ENCODE data around the gene BDNF. TPM values are rescaled to one million over a fixed set of nuclear protein-coding genes. Genes with fewer than 3 reads are reported as not detected.

Gene BDNF
- total RNA-seq, 1 experiment from 2014 or later: 4.8 TPM

DNA sequence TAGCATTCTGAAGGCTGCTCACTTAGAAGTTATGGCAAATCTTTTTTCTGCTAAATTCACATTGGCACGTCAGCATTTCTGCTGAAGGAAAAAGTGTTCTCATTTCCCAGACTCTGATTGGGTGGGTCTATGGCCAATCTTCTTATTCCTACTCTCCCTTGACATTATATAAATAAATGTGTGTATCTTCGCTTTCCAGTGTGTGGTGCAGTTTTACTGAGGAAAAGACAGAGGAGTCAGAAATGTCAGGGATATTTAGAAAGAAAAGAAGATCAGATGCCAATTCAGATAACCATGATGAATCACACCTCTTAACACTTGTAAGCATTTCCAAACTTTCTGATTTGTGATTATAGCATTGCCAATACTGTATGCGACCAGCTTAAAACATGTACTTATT is 3.2 kb upstream of the BDNF start:
- DNase-seq (ENCODE audit: low spot score) (no peak), ATAC-seq (no peak)
- H3K4me3 Mint-ChIP-seq: no peak overlapping the region
- no peaks in the 10 kb centered on the region for H3K36me3 Mint-ChIP-seq
- POLR2A ChIA-PET: interaction anchor here (2.5 kb wide), 1 partner anchor 16 kb away, joined by 7 read pairs; no protein-coding TSS in a partner anchor
- peaks cover 34% of the 10 kb centered on the region for H3K27me3 Mint-ChIP-seq (ENCODE audit: low read depth)
- peaks cover 34% of the 10 kb centered on the region for H3K4me1 Mint-ChIP-seq
- CTCF ChIA-PET: interaction anchor here (5.6 kb wide), 1 partner anchor 16 kb away, joined by 184 read pairs; no protein-coding TSS in a partner anchor
- H3K9me3 Mint-ChIP-seq: no peaks in the 10 kb centered on the region
- H3K27ac Mint-ChIP-seq: no peak overlapping the region
- TF ChIP-seq ZNF671 (CRISPR knock-in tag; IDR thresholded peaks at IDR 0.05): no peak
- no peak for TF ChIP-seq TP53 (CRISPR knock-in tag; IDR thresholded peaks at IDR 0.05)
- no peak for TF ChIP-seq GABPB1 (CRISPR knock-in tag; IDR thresholded peaks at IDR 0.05)
- no peak for TF ChIP-seq ZNF121 (CRISPR knock-in tag; IDR thresholded peaks at IDR 0.05)
- TF ChIP-seq ZNF423 (CRISPR knock-in tag; IDR thresholded peaks at IDR 0.05): no peak
- TF ChIP-seq, protein P1, sequence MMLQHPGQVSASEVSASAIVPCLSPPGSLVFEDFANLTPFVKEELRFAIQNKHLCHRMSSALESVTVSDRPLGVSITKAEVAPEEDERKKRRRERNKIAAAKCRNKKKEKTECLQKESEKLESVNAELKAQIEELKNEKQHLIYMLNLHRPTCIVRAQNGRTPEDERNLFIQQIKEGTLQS (CRISPR knock-in tag; conservative IDR thresholded peaks at IDR 0.05): no peak
- no peak for TF ChIP-seq GTF2I (CRISPR knock-in tag; conservative IDR thresholded peaks at IDR 0.05)
- TF ChIP-seq SMAD3 (CRISPR knock-in tag; IDR thresholded peaks at IDR 0.05; ENCODE audit: borderline replicate concordance): no peak
- TF ChIP-seq ATF1 (CRISPR knock-in tag; IDR thresholded peaks at IDR 0.05): no peak
- TF ChIP-seq ZNF263 (CRISPR knock-in tag; IDR thresholded peaks at IDR 0.05; ENCODE audit: low read depth): no peak
- no peak for TF ChIP-seq ARID4B (CRISPR knock-in tag; IDR thresholded peaks at IDR 0.05; ENCODE audit: borderline replicate concordance)
- no peak for TF ChIP-seq ZNF416 (CRISPR knock-in tag; IDR thresholded peaks at IDR 0.05)
- TF ChIP-seq, protein P2, sequence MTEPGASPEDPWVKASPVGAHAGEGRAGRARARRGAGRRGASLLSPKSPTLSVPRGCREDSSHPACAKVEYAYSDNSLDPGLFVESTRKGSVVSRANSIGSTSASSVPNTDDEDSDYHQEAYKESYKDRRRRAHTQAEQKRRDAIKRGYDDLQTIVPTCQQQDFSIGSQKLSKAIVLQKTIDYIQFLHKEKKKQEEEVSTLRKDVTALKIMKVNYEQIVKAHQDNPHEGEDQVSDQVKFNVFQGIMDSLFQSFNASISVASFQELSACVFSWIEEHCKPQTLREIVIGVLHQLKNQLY (CRISPR knock-in tag; IDR thresholded peaks at IDR 0.05): no peak
- TF ChIP-seq PRDM15 (CRISPR knock-in tag; IDR thresholded peaks at IDR 0.05): no peak
- TF ChIP-seq, protein P3, sequence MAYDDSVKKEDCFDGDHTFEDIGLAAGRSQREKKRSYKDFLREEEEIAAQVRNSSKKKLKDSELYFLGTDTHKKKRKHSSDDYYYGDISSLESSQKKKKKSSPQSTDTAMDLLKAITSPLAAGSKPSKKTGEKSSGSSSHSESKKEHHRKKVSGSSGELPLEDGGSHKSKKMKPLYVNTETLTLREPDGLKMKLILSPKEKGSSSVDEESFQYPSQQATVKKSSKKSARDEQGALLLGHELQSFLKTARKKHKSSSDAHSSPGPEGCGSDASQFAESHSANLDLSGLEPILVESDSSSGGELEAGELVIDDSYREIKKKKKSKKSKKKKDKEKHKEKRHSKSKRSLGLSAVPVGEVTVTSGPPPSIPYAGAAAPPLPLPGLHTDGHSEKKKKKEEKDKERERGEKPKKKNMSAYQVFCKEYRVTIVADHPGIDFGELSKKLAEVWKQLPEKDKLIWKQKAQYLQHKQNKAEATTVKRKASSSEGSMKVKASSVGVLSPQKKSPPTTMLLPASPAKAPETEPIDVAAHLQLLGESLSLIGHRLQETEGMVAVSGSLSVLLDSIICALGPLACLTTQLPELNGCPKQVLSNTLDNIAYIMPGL (CRISPR knock-in tag; IDR thresholded peaks at IDR 0.05): no peak
- TF ChIP-seq, protein P4, sequence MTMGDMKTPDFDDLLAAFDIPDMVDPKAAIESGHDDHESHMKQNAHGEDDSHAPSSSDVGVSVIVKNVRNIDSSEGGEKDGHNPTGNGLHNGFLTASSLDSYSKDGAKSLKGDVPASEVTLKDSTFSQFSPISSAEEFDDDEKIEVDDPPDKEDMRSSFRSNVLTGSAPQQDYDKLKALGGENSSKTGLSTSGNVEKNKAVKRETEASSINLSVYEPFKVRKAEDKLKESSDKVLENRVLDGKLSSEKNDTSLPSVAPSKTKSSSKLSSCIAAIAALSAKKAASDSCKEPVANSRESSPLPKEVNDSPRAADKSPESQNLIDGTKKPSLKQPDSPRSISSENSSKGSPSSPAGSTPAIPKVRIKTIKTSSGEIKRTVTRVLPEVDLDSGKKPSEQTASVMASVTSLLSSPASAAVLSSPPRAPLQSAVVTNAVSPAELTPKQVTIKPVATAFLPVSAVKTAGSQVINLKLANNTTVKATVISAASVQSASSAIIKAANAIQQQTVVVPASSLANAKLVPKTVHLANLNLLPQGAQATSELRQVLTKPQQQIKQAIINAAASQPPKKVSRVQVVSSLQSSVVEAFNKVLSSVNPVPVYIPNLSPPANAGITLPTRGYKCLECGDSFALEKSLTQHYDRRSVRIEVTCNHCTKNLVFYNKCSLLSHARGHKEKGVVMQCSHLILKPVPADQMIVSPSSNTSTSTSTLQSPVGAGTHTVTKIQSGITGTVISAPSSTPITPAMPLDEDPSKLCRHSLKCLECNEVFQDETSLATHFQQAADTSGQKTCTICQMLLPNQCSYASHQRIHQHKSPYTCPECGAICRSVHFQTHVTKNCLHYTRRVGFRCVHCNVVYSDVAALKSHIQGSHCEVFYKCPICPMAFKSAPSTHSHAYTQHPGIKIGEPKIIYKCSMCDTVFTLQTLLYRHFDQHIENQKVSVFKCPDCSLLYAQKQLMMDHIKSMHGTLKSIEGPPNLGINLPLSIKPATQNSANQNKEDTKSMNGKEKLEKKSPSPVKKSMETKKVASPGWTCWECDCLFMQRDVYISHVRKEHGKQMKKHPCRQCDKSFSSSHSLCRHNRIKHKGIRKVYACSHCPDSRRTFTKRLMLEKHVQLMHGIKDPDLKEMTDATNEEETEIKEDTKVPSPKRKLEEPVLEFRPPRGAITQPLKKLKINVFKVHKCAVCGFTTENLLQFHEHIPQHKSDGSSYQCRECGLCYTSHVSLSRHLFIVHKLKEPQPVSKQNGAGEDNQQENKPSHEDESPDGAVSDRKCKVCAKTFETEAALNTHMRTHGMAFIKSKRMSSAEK (CRISPR knock-in tag; IDR thresholded peaks at IDR 0.05; ENCODE audit: borderline replicate concordance): no peak
- no peak for TF ChIP-seq CTCF (IDR thresholded peaks at IDR 0.05)
- TF ChIP-seq IRF2 (CRISPR knock-in tag; IDR thresholded peaks at IDR 0.05; ENCODE audit: borderline replicate concordance, low read depth): no peak
- no peak for TF ChIP-seq RORB (CRISPR knock-in tag; IDR thresholded peaks at IDR 0.05)
- no peak for TF ChIP-seq SMAD4 (CRISPR knock-in tag; IDR thresholded peaks at IDR 0.05)
